ENCODE data around the gene ACSBG1. TPM values are rescaled to one million over a fixed set of nuclear protein-coding genes. Genes with fewer than 3 reads are reported as not detected.

The ACSBG1 gene
- total and polyA plus RNA-seq, 7 donors: 0.23 to 3.9 (median 1.3) TPM

DNA sequence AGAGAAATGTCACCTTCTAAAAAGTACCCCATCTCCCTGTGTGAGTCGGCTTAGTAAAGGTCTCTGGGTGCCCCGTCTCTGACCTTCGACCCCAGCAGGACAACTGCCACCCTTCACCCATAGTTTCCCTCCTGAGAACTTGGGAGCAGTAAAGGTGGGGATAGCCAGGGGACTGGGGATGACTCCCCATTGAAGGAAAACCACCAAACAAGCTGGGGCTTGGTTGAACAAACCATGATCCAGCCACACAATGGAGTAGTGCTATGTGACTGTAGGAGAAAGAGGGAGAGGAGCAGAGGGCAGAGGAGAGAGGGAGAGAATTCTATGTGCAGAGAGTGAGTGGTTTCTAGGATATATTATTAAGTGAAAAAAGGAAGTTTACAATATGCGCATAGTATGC lies 51.5 kb downstream of the ACSBG1 start:
- WGBS, 2 donors: 92 to 96% methylated on average over 4 of the region's 4 CpGs
- intact Hi-C loops (cut with DNase I): no loop called here
- no peak for DNase-seq
- no peaks in the 10 kb centered on the region for H3K36me3 ChIP-seq
- TF ChIP-seq, protein P1, sequence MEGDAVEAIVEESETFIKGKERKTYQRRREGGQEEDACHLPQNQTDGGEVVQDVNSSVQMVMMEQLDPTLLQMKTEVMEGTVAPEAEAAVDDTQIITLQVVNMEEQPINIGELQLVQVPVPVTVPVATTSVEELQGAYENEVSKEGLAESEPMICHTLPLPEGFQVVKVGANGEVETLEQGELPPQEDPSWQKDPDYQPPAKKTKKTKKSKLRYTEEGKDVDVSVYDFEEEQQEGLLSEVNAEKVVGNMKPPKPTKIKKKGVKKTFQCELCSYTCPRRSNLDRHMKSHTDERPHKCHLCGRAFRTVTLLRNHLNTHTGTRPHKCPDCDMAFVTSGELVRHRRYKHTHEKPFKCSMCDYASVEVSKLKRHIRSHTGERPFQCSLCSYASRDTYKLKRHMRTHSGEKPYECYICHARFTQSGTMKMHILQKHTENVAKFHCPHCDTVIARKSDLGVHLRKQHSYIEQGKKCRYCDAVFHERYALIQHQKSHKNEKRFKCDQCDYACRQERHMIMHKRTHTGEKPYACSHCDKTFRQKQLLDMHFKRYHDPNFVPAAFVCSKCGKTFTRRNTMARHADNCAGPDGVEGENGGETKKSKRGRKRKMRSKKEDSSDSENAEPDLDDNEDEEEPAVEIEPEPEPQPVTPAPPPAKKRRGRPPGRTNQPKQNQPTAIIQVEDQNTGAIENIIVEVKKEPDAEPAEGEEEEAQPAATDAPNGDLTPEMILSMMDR (IDR thresholded peaks at IDR 0.05): no peak
- TF ChIP-seq EP300 (IDR thresholded peaks at IDR 0.05) (no peak), POLR2A (IDR thresholded peaks at IDR 0.05) (no peak), POLR2AphosphoS5 (IDR thresholded peaks at IDR 0.05) (no peak)
- H3K4me3 ChIP-seq: no peak overlapping the region
- no peaks in the 10 kb centered on the region for H3K9me3 ChIP-seq
- no peaks in the 10 kb centered on the region for H3K27me3 ChIP-seq
- no peaks in the 10 kb centered on the region for H3K4me1 ChIP-seq
- H3K27ac ChIP-seq: no peak overlapping the region

DNA sequence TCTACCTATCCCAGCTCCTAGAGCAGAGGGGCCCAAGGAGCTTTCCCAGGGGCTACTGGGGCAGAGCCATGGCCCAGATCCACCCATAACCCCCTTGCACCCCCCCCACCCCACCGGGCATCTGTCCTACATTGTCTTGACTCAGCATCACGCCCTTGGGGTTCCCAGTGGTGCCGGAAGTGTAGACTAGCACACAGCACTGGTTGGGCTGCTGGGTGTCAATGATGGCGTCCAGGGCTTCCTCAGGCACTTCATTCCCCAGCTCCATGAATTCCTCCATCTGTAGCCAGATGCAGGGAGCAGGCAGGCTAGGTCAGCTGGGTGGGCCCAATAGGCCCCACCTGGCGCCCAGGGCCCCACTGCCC lies 52.0 kb downstream of the ACSBG1 start:
- 95 to 96% methylated on average over 5 of the region's 5 CpGs for WGBS, 2 donors
- Histone ChIP-seq H3K9me3 (no peaks in the 10 kb centered on the region), H3K36me3 (no peaks in the 10 kb centered on the region), H3K27ac (no peak overlapping the region), H3K27me3 (no peaks in the 10 kb centered on the region), H3K4me1 (no peaks in the 10 kb centered on the region), H3K4me3 (no peak overlapping the region)
- TF ChIP-seq, protein P1 (IDR thresholded peaks at IDR 0.05): no peak
- TF ChIP-seq EP300 (IDR thresholded peaks at IDR 0.05) (no peak), POLR2A (IDR thresholded peaks at IDR 0.05) (no peak), POLR2AphosphoS5 (IDR thresholded peaks at IDR 0.05) (no peak)
- intact Hi-C loops (cut with DNase I): no loop called here
- no peak for DNase-seq

DNA sequence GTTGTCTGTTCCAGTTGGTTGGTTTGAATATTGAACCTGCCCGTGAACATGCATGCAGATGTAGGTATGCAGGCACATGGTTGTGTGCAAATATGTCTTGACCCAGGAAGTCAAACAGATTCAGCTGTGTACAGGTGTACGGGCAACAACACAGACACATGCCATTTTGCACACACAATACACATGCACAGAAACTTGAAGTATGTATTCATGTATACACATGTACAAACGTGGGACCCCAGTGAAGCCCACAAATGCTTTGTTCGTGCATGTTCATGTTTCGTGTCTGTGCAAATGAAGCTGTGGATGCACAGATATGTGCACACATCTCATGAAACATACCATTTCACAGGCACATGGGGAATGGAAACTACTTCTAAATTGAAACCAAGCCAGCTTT lies 54.5 kb downstream of the ACSBG1 start:
- WGBS, 2 donors: 88 to 90% methylated on average over 5 of the region's 5 CpGs
- no peak for DNase-seq
- intact Hi-C loops (cut with DNase I): no loop called here

DNA sequence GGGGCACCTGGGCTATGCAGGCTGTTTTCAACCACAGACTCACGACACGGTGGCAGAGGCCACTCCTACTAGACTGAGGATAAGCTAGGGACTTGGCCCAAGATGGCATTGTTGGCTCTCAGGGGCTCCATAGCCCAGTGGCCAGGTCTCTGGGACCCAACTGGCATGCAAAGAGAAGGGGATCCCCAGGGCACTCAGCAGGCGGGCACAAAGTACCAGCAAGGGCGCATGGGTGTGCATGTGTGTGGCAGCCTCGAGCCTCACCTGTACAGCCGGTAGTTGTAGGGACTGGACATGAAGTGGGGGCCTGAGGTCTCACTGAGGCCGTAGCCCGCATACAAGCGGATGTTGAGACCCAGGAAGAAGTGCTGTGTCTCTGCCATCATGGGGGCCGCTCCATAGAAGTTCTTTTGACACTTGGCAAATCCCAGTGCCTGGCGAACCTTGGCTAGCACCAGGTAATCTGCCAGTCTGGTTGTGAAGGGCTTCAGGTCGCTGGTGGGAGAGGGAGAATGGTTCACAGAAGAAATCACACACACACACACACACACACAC lies 55.0 kb downstream of the ACSBG1 start:
- no peak for DNase-seq
- H3K27me3 ChIP-seq: no peaks in the 10 kb centered on the region
- H3K27ac ChIP-seq: no peak overlapping the region
- H3K9me3 ChIP-seq: no peaks in the 10 kb centered on the region
- TF ChIP-seq POLR2AphosphoS5 (IDR thresholded peaks at IDR 0.05) (no peak), EP300 (IDR thresholded peaks at IDR 0.05) (no peak), POLR2A (IDR thresholded peaks at IDR 0.05) (no peak)
- TF ChIP-seq, protein P1 (IDR thresholded peaks at IDR 0.05): no peak
- 89 to 90% methylated on average over 12 of the region's 12 CpGs for WGBS, 2 donors
- no peaks in the 10 kb centered on the region for H3K4me1 ChIP-seq
- H3K36me3 ChIP-seq: no peaks in the 10 kb centered on the region
- H3K4me3 ChIP-seq: no peak overlapping the region
- intact Hi-C loops (cut with DNase I): no loop called here

More for the DNA sequence above, 54.5 kb downstream of the ACSBG1 start:
- no peaks in the 10 kb centered on the region for H3K27me3 ChIP-seq
- TF ChIP-seq POLR2AphosphoS5 (IDR thresholded peaks at IDR 0.05) (no peak), EP300 (IDR thresholded peaks at IDR 0.05) (no peak), POLR2A (IDR thresholded peaks at IDR 0.05) (no peak)
- TF ChIP-seq, protein P1 (IDR thresholded peaks at IDR 0.05): no peak
- H3K4me3 ChIP-seq: no peak overlapping the region
- H3K36me3 ChIP-seq: no peaks in the 10 kb centered on the region
- H3K4me1 ChIP-seq: no peaks in the 10 kb centered on the region
- H3K9me3 ChIP-seq: no peaks in the 10 kb centered on the region
- no peak overlapping the region for H3K27ac ChIP-seq

DNA sequence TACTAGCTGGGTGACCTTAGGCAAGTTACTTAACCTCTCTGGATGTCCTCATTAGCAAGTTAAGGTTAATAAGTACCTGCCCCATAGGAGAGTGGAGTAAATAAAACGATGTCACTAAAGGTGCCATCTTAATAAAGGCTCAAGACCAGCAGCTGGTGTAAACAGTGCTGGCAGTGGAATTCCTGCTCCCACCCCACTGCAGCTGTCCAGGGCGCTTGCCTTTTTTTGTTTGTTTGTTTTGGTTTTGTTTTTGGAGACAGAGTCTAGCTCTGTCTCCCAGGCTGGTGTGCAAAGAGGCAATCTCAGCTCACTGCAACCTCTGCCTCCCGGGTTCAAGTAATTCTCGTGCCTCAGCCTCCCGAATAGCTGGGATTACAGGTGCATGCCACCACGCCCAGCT lies 56.3 kb downstream of the ACSBG1 start:
- Histone ChIP-seq H3K27ac (no peak overlapping the region), H3K4me1 (no peaks in the 10 kb centered on the region), H3K9me3 (no peaks in the 10 kb centered on the region), H3K36me3 (no peaks in the 10 kb centered on the region), H3K4me3 (no peak overlapping the region), H3K27me3 (no peaks in the 10 kb centered on the region)
- intact Hi-C loops (cut with DNase I): no loop called here
- 65 to 84% methylated on average over 6 of the region's 6 CpGs for WGBS, 2 donors
- TF ChIP-seq POLR2AphosphoS5 (IDR thresholded peaks at IDR 0.05): no peak
- no peak for TF ChIP-seq EP300 (IDR thresholded peaks at IDR 0.05)
- TF ChIP-seq, protein P1 (IDR thresholded peaks at IDR 0.05): no peak
- TF ChIP-seq POLR2A (IDR thresholded peaks at IDR 0.05): no peak
- DNase-seq: no peak
